NCI-H1694 treated with DMSO at 0.1 percent for 48 hours (cell line): ENCODE data around the gene TNFAIP3.
"Not testable (repeated sequence)": the region's sequence is repeated elsewhere in the genome, so short reads cannot be mapped to it uniquely, and the experiment has no call there.

Experiments
- DNase-seq: peaks from one replicate; lab custom pipeline; 2025; lab: John Stamatoyannopoulos, UW

Gene TNFAIP3

GRCh38 chr6:137844773-137845172 is 22.3 kb upstream of the TNFAIP3 start:
- not testable (repeated sequence) for DNase-seq

- no peak for DNase-seq
Observed at GRCh38 chr6:137845460-137845859, 21.6 kb upstream of the TNFAIP3 start.

GRCh38 chr6:137846274-137846673 is 20.8 kb upstream of the TNFAIP3 start:
- no peak for DNase-seq

- no peak for DNase-seq
Observed at GRCh38 chr6:137846772-137847313, 20.2 kb upstream of the TNFAIP3 start.

- DNase-seq, result no peak
Observed at GRCh38 chr6:137847748-137848147, 19.3 kb upstream of the TNFAIP3 start.

GRCh38 chr6:137848672-137849071 is 18.4 kb upstream of the TNFAIP3 start:
- no peak for DNase-seq

GRCh38 chr6:137849181-137849980 is 17.7 kb upstream of the TNFAIP3 start:
- DNase-seq, result no peak

- no peak for DNase-seq
Observed at GRCh38 chr6:137849981-137850714, 16.9 kb upstream of the TNFAIP3 start.

GRCh38 chr6:137850816-137851602 is 16.1 kb upstream of the TNFAIP3 start:
- DNase-seq, result no peak

- DNase-seq, result no peak
Observed at GRCh38 chr6:137851669-137852068, 15.4 kb upstream of the TNFAIP3 start.

- no peak for DNase-seq
Observed at GRCh38 chr6:137852346-137852745, 14.7 kb upstream of the TNFAIP3 start.

- DNase-seq, result no peak
Observed at GRCh38 chr6:137852811-137853210, 14.2 kb upstream of the TNFAIP3 start.

GRCh38 chr6:137853569-137854213 is 13.4 kb upstream of the TNFAIP3 start:
- no peak for DNase-seq

GRCh38 chr6:137856138-137856898 is 10.7 kb upstream of the TNFAIP3 start:
- DNase-seq, result no peak

GRCh38 chr6:137859025-137859424 is 8.0 kb upstream of the TNFAIP3 start:
- no peak for DNase-seq

GRCh38 chr6:137860394-137861005 is 6.6 kb upstream of the TNFAIP3 start:
- DNase-seq, result no peak

GRCh38 chr6:137861550-137862337 is 5.3 kb upstream of the TNFAIP3 start:
- DNase-seq, result no peak

- DNase-seq, result no peak
Observed at GRCh38 chr6:137862419-137863090, 4.5 kb upstream of the TNFAIP3 start.
